Loucy (cell line): ENCODE measurements around the gene CLNS1A.

ENCODE experiments used
- H2AFZ ChIP-seq: fragments of 200-600 bp; sonication (generic); 2 replicates; pipeline ENCODE4 v1.6.0; 2016; ENCODE audit warnings: antibody characterized with exemption, mild to moderate bottlenecking, low read length, moderate library complexity
- H3F3A ChIP-seq: fragments of 200-600 bp; 2 replicates; pipeline ENCODE4 v1.6.0; 2016; ENCODE audit warnings: antibody characterized with exemption, low read depth, mild to moderate bottlenecking
- H3K27me3 ChIP-seq: fragments of 200-600 bp; sonication (generic); 2 replicates; pipeline ENCODE4 v1.6.1; 2014; ENCODE audit warnings: low read length, mild to moderate bottlenecking; ENCODE audit not compliant: insufficient read depth, poor library complexity, severe bottlenecking
- H3K36me3 ChIP-seq: fragments of 200-600 bp; sonication (generic); 2 replicates; pipeline ENCODE4 v1.6.1; 2016; ENCODE audit warnings: low read length; ENCODE audit not compliant: insufficient read depth
- H3K4me1 ChIP-seq: fragments of 200-600 bp; sonication (generic); 2 replicates; pipeline ENCODE4 v1.5.1; 2014; ENCODE audit warnings: low read length, mild to moderate bottlenecking; ENCODE audit not compliant: insufficient read depth, poor library complexity, severe bottlenecking
- H3K4me2 ChIP-seq: fragments of 200-600 bp; sonication (generic); 2 replicates; pipeline ENCODE4 v1.6.0; 2014; ENCODE audit warnings: antibody characterized with exemption, low read length, low read depth, mild to moderate bottlenecking; ENCODE audit not compliant: poor library complexity, severe bottlenecking
- H3K4me3 ChIP-seq: fragments of 200-600 bp; sonication (generic); 2 replicates; pipeline ENCODE4 v1.5.1; 2014; ENCODE audit warnings: low read length, mild to moderate bottlenecking, mixed read lengths; ENCODE audit not compliant: poor library complexity, severe bottlenecking
- H3K79me2 ChIP-seq: fragments of 200-600 bp; sonication (generic); 2 replicates; pipeline ENCODE4 v1.6.1; 2014; ENCODE audit warnings: low read length; ENCODE audit not compliant: insufficient read depth
- H3K9ac ChIP-seq: fragments of 200-600 bp; sonication (generic); 2 replicates; pipeline ENCODE4 v1.6.0; 2014; ENCODE audit warnings: mild to moderate bottlenecking, low read depth, low read length, moderate library complexity; ENCODE audit not compliant: poor library complexity, severe bottlenecking
- H3K9me2 ChIP-seq: fragments of 200-600 bp; sonication (generic); replicated peaks from 2 replicates; pipeline ENCODE4 v1.6.1; 2016; ENCODE audit warnings: low read depth, low read length, mixed read lengths
- H3K9me3 ChIP-seq: fragments of 200-600 bp; sonication (generic); 2 replicates; pipeline ENCODE4 v1.6.1; 2014; ENCODE audit warnings: mild to moderate bottlenecking, antibody characterized with exemption, low read length, low read depth; ENCODE audit not compliant: insufficient read depth
- H4K20me1 ChIP-seq: fragments of 200-600 bp; sonication (generic); 2 replicates; pipeline ENCODE4 v1.6.0; 2014; ENCODE audit warnings: antibody characterized with exemption, low read length, mild to moderate bottlenecking; ENCODE audit not compliant: insufficient read depth, poor library complexity, severe bottlenecking
- EZH2phosphoT487 ChIP-seq: fragments of 200-600 bp; IDR thresholded peaks from 2 replicates; pipeline ENCODE4 v1.6.1; 2018; ENCODE audit warnings: antibody characterized with exemption, mild to moderate bottlenecking, moderate library complexity, borderline replicate concordance
- TF ChIP-seq, protein P1 (sequence below): fragments of 200-600 bp; sonication (generic); conservative IDR thresholded peaks from 2 replicates; pipeline ENCODE4 v1.5.1; 2014; ENCODE audit warnings: mild to moderate bottlenecking, antibody characterized with exemption, low read length

The CLNS1A gene

DNA sequence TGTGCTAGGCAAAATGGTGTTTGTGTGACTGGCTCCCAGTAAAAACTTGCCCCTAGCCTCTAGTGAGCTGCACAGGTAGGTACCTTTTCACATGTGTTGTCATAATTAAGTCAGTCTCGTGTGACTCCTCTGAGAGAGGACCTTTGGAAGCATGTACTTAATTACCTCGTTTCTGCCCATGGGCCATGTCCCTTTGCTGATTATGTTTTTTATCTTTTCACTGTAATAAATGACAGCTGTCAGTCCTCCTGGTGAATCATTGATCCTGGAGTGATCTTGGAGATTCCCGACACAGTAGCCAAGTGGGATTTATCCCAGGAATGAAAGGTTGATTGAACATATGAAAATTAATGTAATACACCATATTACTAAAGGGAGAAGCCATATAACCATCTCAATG is 12.5 kb upstream of the CLNS1A start:
- H2AFZ ChIP-seq = no peak overlapping the region
- no peaks in the 10 kb centered on the region for H3K4me1 ChIP-seq
- TF ChIP-seq, protein P1, sequence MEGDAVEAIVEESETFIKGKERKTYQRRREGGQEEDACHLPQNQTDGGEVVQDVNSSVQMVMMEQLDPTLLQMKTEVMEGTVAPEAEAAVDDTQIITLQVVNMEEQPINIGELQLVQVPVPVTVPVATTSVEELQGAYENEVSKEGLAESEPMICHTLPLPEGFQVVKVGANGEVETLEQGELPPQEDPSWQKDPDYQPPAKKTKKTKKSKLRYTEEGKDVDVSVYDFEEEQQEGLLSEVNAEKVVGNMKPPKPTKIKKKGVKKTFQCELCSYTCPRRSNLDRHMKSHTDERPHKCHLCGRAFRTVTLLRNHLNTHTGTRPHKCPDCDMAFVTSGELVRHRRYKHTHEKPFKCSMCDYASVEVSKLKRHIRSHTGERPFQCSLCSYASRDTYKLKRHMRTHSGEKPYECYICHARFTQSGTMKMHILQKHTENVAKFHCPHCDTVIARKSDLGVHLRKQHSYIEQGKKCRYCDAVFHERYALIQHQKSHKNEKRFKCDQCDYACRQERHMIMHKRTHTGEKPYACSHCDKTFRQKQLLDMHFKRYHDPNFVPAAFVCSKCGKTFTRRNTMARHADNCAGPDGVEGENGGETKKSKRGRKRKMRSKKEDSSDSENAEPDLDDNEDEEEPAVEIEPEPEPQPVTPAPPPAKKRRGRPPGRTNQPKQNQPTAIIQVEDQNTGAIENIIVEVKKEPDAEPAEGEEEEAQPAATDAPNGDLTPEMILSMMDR = no peak
- no peak for TF ChIP-seq EZH2phosphoT487
- H3K9me3 ChIP-seq = no peaks in the 10 kb centered on the region
- H3K4me3 ChIP-seq = no peak overlapping the region
- H3K4me2 ChIP-seq = no peak overlapping the region
- no peaks in the 10 kb centered on the region for H3K27me3 ChIP-seq
- no peaks in the 10 kb centered on the region for H3K79me2 ChIP-seq
- H3K9me2 ChIP-seq = no peaks in the 10 kb centered on the region
- no peak overlapping the region for H3K9ac ChIP-seq
- H3K36me3 ChIP-seq = no peaks in the 10 kb centered on the region
- no peaks in the 10 kb centered on the region for H3F3A ChIP-seq
- H4K20me1 ChIP-seq = no peaks in the 10 kb centered on the region

DNA sequence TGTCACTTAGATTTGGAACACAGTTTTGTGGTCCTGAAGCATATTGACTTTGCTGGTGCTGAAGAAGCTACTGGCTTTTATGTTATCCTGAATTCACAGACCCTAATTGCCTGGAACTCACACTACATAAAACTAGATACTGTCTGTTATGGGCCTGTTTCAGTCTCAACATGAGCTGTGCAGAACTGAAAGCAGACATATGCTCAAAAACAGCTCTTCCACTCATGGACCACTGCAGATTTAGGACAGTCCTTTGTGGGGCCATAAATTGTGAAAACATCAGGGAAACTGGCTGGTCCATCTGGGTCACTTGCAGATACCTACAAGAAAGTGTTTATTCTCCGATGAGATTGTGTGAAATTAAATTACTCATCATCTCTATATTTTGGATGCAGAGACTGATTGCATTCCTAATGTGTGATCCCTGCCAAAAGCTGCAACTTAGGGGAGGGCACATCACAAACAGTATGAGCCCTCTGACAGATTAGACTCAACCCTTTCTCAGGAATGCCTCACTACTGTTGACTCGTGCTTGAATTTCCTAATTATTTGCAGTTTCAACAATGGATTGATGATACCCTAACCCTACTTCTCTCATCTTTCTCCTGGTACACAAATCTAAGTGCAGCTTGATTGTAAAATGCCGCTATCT is 10.2 kb upstream of the CLNS1A start:
- H3K9me2 ChIP-seq = no peaks in the 10 kb centered on the region
- H3K27me3 ChIP-seq = no peaks in the 10 kb centered on the region
- no peak overlapping the region for H2AFZ ChIP-seq
- H3K4me3 ChIP-seq = no peak overlapping the region
- no peaks in the 10 kb centered on the region for H3K36me3 ChIP-seq
- H4K20me1 ChIP-seq = no peaks in the 10 kb centered on the region
- TF ChIP-seq, protein P1 = no peak
- TF ChIP-seq EZH2phosphoT487 = no peak
- no peaks in the 10 kb centered on the region for H3K79me2 ChIP-seq
- no peak overlapping the region for H3K4me2 ChIP-seq
- H3F3A ChIP-seq = no peaks in the 10 kb centered on the region
- no peaks in the 10 kb centered on the region for H3K9me3 ChIP-seq
- H3K9ac ChIP-seq = no peak overlapping the region
- peaks cover 4% of the 10 kb centered on the region for H3K4me1 ChIP-seq

DNA sequence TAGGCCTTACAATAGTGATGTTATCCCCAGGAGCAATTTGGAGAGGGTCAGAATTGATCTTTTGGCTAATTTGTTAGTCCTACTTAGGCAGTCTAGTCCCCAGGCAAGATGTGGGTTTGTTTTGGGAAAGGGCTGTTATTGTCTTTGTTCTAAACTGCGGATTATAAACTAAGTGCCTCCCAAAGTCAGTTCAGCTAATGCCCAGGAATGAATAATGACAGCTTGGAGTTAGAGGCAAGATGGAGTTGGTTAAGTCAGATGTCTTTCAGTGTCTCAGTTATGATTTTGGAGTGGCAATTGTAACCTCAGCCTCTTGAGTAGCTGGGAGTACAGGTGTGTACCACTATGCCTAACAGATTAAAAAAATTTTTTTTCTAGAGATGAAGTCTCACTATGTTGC is 7.3 kb upstream of the CLNS1A start:
- H3K79me2 ChIP-seq = no peaks in the 10 kb centered on the region
- no peak overlapping the region for H3K4me2 ChIP-seq
- peaks cover 4% of the 10 kb centered on the region for H3K4me1 ChIP-seq
- no peaks in the 10 kb centered on the region for H4K20me1 ChIP-seq
- peaks cover 5% of the 10 kb centered on the region for H3K27me3 ChIP-seq
- peaks cover 6% of the 10 kb centered on the region; the same call in 1 of the 2 replicates for H3K9me3 ChIP-seq
- H3K9me2 ChIP-seq = no peaks in the 10 kb centered on the region
- no peaks in the 10 kb centered on the region for H3F3A ChIP-seq
- H3K9ac ChIP-seq = no peak overlapping the region
- no peaks in the 10 kb centered on the region for H3K36me3 ChIP-seq
- H3K4me3 ChIP-seq = no peak overlapping the region
- TF ChIP-seq, protein P1 = no peak
- no peak for TF ChIP-seq EZH2phosphoT487
- no peak overlapping the region for H2AFZ ChIP-seq
